Stimulated activated CD8-positive, alpha-beta memory T cell treated with anti-CD3 and anti-CD28 coated beads, Interleukin-4, amount 100 ng/mL, for 4 hours (primary cell): ENCODE results near the gene NKAIN2.
"Not testable (repeated sequence)": the region's sequence is repeated elsewhere in the genome, so short reads cannot be mapped to it uniquely, and the experiment has no call there.

ENCODE experiments used
- DNase-seq, 2 donors: peaks; one replicate each; pipeline ENCODE4 v3.0.0-alpha.2; 2020; ENCODE audit warnings: low read depth in 2 of 2, low spot score in 1 of 2

NKAIN2 gene

DNA sequence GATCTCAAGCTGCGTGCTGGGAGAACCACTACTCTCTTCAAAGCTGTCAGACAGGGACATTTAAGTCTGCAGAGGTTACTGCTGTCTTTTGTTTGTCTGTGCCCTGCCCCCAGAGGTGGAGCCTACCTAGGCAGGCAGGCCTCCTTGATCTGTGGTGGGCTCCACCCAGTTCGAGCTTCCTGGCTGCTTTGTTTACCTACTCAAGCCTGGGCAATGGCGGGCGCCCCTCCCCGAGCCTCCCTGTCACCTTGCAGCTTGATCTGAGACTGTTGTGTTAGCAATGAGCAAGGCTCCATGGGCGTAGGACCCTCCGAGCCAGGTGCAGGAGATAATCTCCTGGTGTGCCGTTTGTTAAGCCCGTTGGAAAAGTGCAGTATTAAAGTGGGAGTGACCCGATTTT, 609.0 kb downstream of the NKAIN2 start:
- DNase-seq: not testable (repeated sequence)

DNA sequence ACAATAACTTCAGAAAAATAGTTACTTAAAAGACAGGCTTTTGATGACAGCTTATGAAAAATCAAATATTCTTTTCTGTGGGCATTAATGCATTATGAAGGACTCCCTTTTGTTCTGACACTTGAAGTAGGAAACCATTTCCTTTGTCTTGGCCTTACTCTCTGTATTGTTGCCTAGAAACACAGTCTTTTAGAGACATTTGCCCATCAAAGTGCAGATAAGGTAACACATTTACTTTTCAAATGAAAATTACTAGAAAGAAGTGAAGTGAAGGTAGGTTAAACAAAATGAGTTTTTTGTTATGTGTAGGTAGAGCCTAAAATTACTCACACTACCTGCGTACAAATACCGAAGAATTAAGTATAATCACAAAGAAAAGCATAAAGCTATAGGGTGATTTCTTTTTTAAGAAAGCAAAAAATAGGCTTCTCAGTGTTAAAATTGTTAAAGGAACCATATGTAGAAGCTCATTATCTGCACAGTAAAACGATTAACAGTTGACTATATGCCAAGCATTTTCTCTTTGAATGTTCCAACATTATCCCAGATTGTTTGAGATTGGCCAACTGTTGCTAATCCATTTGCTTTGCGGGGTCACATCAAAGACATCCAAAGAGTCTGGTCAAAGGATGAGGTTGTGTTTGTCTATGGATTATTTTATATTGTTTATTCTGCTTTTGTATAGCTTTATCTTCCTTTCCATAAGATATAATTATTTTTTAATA, 616.6 kb downstream of the NKAIN2 start:
- DNase-seq: no peak

DNA sequence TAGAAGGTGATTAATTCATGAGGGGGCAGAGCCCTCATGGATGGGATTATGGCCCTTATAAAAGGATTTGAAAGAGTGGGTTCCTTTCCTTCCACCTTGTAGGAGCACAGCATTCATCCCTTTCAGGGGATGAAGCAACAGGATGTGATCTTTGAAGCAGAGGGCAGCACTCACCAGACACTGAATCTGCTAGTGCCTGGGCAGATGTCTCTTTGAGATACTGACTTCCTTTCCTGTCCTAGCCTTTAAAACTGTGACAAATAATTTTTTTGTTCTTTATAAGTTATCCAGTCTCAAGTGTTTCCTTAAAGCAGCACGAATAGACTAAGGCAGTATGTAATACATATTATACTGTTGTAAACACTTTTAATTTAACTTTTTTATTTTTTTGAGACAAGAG, 620.0 kb downstream of the NKAIN2 start:
- no peak for DNase-seq

DNA sequence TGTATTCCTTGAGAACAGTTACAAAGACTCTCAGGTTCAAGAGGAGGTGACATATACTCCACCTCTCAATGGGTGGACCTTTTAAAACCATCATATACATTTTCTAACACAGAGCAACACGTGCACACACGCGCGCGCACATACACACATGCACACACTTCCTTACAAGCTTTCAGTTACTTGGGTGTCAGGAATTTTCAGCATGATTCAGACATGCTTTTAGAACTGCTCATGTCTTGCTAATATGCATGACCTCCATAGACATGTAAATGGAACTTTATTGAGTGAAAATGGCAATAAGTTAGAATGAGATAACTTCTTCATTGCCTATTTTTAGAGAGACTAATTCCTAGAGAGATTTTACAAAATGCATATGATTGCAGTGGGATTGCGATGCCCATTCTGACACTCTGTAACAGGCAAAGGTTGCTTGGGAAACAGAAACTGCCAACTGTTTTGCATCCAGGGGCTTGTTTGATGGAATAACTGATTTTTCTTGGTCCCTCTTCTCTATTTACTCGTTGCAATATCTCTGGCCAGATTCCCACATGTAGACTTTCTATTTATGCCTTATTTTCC, 627.2 kb downstream of the NKAIN2 start:
- DNase-seq: no peak

DNA sequence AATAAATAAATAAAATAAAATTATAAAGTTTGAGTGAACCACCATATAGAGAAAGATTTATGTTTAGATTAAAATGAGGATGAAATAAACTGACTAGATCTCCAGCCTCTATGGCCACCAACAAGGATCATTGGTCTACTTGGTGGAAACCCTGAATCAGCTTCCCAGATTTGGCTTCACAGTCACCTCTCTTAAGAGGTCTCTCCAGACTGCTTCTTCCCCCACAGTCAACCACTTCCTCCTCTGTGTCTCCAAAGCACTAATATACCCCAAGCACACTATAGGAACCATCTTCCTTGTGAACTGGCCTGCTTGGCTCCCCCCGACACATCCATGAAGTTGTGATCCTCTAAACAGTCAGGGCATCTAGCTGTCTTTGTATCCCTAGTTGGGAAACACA, 629.0 kb downstream of the NKAIN2 start:
- DNase-seq: no peak

DNA sequence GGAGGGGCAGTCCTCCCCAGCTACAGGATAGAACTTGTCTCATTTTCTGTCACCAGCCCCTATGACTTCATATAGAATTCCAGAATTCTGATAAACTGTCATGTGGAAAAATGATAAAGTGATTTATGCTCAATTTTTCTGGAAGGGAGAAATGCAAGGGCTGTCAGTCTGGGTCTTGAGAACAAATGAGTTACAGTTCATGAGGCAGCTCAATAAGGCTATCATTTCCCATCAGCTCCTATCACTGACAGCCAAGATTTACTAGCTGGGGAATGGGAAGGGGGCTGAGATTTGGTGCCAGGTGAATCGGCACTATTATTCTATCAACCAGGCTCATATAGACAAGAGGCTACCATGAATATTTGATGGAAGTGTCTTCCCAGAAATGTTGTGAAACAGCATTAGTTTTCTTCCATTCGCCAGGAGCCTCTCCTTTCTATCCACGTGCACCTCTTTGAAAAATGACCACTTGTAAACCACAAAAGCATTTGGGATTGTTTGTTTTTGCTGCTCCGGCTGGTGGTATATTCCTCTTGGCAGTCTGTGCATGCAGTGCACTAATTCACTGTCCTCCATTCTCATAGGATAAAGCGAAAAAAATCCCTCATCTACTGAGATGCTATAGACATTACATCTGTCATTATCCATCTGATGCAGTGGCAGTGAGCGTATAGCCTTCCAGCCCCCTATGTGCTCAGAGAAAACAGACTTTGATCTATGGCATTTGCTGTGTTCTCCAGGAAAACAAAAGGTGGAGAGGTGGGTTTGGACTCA, 629.9 kb downstream of the NKAIN2 start:
- DNase-seq: no peak

DNA sequence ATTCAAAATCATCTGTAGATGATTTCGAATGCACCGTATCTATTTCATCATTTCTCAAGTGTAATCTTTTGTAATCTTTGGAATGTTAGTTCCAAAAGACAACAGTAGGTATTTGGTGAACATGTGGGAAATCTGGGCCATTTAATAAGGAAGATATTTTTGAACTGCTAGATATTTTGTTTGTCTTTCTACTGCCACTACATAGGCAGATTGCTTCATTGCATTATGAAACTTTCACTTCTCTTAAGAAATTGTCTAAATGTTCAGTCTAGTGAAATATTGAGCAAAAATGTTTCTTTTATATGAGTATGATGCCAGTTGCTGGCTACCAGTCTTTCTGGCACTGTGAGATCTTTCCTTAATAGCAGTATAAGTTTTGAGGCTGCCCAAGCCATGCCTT, 630.8 kb downstream of the NKAIN2 start:
- no peak for DNase-seq

DNA sequence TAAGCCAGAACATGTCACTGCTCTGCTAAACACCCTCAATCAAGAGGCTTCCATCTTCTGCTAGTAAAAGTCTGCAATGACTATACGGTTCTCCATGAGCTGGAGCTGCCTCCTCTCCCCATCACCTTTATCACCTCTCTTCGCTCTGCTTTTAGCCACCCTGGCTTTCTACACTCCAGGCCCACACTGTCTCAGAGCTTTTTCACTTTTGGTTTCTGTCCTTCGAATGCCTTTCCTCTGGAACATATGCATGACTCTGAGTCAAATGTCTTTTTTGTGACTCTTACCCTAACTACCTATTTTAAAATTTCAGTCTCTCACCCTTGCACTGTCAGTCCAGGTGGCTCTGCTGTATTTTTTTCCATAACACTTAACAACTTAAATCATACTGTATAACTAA, 633.1 kb downstream of the NKAIN2 start:
- DNase-seq: no peak

DNA sequence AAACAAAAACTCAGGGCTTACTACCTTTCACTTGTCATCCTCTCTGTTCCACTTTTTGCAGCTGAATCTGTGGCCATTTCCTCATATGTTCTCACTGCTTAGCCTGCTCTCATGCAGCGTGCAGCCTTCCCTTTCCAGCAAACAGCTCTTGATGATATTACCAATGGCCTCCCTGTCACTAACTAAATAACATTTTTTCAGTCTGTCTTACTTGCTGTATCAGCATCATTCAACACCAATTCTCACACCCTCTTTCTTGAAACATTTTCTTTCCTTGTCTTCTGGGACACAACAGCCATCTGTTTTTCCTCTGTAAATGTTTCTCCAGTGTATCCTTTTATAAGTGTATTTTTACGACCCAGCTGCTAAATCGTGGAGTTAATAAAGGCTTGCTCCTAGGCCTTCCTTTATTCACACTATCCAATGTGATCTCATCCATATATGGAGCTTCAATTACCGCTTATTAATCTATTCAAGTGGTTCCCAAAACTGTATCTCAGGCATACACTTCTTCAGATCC, 634.9 kb downstream of the NKAIN2 start:
- no peak for DNase-seq

DNA sequence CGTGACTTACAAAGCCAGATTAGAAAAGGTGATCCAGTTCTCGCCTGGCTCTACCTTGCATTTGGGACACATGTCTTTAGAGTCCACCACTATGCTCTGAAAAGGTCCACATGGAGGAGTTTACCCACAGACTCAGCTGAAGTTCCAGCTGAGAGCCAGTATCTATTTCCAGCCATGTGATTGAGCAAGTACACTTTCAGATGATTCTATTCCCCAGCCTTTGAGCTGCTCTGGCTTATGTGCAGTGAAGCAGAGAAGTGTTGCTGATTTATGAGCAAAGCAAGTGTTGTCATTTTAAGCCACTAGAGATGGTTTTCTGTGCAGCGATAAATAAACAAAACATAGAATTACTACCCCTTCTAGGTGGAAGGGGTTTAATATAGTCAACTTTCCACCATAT, 637.8 kb downstream of the NKAIN2 start:
- DNase-seq: no peak

DNA sequence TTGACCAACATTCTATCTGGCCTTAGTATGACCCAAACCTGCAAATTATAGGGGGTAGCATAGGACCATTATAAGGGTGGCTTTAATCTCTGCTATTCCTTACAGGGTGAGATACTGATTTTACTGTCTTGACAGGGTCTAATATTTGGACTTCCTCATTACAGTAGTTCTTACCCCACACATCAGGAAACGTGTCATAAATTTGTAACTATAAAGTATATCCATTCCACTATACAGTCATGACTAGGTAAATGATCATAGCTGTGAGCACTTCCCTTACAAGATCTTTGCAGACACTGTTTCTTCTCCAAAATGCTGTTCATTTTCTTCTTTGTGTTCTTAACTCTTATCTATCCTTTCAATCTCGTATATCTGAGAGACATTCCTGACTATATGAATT, 639.9 kb downstream of the NKAIN2 start:
- no peak for DNase-seq

DNA sequence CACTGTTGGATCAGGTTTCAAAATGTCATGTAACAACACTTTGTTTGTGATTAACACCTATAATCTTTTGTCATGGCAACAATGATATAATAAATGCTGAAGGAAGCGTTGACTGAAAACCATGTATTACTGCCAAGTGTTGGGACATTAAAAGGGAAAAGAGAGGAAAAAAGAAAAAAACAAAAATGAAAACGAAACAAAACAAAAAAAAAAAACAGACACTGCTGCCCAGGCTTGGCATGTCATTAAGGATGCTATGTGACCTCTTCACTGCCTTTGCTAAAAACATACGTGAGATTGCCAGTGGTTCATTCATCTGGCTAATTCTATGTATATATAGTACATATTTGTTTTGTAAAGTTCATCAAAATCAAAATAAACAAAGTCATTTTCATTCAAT, 641.9 kb downstream of the NKAIN2 start:
- no peak for DNase-seq

DNA sequence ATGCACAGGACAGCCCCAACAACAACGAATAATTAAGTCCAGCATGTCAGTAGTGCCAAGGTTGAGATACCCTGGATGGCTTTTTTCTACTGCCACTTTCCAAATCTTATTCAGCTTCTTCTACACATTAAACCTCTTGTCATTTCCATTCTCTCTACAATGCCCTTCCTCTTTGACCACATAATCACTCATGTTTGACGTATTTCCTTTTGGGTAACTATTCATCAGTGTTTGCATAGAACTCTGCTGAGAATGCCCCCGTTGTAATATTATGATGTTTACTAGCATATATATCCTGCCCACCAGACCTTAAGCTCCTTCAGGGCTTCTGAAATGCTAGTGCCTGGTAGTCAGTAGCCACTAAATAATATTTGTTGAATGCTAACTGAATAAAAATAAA, 643.3 kb downstream of the NKAIN2 start:
- DNase-seq: no peak

DNA sequence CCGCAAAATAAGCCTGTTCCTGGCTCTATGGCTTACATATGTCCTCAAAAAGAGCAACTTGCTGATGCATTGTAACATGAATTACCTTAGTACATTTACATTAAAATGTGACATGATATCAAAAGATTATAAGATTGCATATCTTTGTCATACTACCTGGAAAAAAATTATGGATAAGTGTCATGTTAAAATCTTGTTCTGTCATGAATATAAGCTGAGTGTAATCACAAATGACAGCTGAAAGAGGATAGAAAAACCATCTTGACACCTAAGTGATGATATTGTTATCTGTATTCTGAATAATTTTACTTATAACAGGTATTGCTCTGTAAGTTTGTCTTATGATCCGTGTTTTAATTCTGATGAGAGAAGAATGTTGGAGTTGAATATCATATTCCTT, 655.6 kb downstream of the NKAIN2 start:
- no peak for DNase-seq

DNA sequence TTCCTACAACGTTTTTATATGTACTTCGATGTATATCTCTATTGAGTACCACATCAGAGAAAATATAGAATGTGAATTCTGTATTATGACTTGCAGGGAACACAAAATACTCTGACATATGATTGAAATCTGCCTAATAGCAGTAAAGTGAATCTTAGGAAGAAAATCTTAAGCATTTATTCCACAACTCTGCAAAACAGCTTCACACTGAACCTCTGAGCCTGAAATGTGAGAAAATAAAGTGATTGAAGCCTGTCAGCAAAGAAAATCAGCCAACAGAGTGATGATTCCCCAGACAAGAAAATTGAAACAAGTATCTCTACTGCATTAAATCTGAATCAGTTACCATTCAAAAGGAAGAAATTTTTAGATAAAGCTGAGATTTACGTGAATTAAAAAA, 659.1 kb downstream of the NKAIN2 start:
- no peak for DNase-seq

DNA sequence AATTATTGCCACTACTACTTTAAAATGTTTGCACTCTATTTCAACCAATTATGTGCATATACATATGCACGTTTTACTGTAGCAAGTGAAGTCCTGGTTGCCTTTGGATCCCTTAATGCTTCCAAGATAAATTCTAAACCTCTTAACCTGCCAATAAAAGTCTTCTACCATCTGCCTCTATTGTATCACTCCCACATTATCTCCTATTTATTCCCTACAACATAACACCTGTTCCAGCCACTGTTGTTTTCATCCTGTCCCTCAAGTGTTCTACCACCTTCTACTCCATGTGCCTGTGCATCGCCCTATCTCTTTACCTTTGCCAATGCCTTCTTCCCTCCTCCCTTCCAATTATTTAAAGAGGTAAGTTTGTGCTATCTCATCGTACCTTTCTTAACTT, 659.6 kb downstream of the NKAIN2 start:
- no peak for DNase-seq

DNA sequence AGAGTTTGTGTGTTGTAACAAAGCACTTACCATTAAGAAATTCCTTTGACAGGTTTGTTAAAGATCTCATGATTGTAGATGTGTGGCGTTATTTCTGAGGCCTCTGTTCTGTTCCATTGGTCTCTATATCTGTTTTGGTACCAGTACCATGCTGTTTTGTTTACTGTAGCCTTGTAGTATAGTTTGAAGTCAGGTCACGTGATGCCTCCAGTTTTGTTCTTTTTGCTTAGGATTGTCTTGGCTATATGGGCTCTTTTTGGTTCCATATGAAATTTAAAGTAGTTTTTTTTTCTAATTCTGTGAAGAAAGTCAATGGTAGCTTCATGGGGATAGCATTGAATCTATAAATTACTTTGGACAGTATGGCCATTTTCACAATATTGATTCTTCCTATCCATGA, 660.9 kb downstream of the NKAIN2 start:
- DNase-seq: not testable (repeated sequence)

DNA sequence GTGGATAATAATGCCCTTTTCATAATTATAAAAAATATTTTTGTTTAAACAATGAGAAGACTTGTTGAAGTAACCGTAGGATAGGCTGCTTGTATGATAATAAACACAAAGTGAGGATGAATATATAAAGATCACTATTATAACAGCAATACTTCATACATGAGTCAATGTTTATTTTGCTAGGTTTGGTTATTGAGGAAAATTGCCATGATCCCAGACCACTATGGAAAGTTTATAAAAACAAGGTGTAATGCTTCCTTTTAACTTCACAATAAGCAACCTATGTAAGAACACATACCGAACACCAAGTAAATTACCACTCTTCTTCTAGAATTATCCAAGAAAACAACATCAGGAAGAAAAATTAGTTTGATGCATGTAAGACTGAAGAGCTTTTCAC, 663.3 kb downstream of the NKAIN2 start:
- DNase-seq: no peak

DNA sequence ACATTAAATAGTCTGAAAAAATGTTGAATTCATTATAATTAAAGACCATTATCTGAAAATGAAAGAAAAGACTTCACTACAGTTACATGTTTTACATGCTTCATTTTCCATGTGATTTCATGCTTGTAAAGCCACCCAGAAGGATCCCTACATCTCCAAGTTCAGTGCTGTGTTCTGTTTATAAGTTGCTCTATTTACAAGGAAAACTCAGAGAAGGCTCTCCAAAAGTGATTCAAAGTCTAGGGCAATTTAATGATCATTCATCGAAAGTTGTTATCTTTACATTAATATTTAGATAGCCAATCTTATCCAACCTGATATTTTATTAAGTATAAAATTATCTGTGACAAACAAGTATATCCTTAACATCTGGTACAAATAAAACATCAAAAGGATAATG, 663.7 kb downstream of the NKAIN2 start:
- DNase-seq: no peak

DNA sequence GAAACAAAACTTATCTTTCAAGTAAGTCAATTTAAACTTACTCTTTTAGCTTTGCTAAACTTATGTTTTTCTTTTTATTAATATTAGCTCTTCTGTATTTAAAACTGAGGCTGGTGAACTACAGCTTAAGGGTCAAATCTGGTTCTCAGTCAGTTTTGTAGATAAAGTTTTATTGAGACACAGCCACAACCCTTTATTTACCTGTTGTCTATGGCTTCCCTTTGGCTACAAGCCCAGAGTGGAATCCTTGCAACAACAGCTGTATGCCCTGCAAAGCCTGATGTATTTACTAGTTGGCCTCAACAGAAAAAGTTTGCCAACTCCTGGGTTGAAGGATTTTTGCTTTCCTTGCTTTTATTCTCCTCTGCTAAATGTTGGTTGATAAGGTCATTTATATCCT, 667.1 kb downstream of the NKAIN2 start:
- DNase-seq: no peak

DNA sequence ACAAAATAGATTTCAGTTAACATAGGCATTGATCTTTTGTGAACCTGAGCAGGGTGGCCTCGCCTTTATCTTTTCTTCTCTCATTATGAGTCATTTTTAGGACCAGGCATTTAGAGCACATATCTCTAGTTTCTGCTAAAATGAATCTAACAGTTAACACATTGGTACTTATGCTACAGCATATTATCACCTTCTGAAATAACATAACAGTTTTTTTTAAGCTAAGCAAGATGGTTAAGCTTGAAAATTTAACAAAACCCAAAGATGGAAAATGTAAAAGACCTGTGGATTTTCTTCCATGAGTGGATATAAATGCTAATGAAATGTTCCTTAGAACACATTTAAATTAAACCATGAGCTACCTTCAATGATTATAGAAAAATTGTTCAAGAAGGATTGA, 671.5 kb downstream of the NKAIN2 start:
- no peak for DNase-seq

DNA sequence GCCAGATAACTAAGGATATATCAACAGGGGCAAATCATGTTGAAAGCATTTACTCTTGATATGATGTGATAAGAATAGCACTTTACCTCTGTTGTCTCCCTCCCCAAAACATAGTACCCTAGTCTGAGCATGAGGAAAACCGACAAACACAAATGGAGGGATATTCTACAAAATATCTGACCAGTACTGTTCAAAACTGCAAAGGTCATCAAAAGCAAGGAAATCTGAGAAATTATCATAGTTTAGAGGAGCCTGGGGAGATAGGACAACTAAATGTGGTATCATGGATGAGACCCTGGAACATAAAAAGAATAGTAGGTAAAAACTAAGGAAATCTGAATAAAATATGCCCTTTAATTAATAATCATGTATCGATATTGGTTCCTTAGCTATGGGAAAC, 675.2 kb downstream of the NKAIN2 start:
- no peak for DNase-seq
